ENCODE measurements around the gene ITGA6. TPM values are rescaled to one million over a fixed set of nuclear protein-coding genes. Genes with fewer than 3 reads are reported as not detected.

The ITGA6 gene
- total RNA-seq, 1 experiment from 2014 or later, result 75.9 TPM

DNA sequence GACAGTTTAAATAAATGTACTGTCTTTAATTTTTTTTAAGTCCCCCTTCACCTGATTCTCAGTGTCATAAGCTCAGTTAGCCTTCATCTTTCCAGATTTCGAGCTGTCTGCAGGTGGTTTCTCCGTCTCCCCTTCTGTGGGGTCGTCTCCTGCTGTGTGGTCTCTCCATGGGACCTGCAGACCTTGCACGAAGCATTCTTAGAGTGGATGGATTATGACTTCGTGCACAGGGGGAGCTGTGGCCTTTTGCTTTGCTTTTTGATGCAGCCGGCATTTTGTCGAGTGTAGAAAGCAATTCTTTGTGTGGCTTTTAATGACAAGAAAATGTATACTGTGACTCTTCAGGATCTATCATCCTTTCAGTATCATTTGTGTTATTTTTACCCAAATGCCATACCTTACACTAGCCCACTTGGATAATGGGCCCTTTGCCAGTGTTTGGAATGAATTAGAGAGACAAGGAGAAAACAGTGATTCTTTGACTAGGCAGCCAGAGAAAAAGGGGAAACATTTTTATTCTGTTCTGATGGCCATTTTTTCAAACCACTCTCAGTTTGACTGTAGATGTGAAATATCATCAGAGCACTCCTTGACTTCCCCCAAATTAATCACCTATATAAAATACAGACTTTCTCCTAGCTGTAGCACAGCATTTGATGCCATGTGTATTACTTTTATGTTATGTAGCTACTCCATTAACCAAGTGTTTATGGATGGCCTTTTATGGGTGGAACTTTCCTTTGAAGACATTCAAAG, 54.3 kb downstream of the ITGA6 start:
- in situ Hi-C loops (cut with HindIII; ENCODE audit: low pct_unique_long_range_greater_than_20kb, low sequenced_read_pairs), result no loop called here
- TF ChIP-seq, protein P1, sequence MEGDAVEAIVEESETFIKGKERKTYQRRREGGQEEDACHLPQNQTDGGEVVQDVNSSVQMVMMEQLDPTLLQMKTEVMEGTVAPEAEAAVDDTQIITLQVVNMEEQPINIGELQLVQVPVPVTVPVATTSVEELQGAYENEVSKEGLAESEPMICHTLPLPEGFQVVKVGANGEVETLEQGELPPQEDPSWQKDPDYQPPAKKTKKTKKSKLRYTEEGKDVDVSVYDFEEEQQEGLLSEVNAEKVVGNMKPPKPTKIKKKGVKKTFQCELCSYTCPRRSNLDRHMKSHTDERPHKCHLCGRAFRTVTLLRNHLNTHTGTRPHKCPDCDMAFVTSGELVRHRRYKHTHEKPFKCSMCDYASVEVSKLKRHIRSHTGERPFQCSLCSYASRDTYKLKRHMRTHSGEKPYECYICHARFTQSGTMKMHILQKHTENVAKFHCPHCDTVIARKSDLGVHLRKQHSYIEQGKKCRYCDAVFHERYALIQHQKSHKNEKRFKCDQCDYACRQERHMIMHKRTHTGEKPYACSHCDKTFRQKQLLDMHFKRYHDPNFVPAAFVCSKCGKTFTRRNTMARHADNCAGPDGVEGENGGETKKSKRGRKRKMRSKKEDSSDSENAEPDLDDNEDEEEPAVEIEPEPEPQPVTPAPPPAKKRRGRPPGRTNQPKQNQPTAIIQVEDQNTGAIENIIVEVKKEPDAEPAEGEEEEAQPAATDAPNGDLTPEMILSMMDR (IDR thresholded peaks at IDR 0.05), result no peak
- TF ChIP-seq, protein P2, sequence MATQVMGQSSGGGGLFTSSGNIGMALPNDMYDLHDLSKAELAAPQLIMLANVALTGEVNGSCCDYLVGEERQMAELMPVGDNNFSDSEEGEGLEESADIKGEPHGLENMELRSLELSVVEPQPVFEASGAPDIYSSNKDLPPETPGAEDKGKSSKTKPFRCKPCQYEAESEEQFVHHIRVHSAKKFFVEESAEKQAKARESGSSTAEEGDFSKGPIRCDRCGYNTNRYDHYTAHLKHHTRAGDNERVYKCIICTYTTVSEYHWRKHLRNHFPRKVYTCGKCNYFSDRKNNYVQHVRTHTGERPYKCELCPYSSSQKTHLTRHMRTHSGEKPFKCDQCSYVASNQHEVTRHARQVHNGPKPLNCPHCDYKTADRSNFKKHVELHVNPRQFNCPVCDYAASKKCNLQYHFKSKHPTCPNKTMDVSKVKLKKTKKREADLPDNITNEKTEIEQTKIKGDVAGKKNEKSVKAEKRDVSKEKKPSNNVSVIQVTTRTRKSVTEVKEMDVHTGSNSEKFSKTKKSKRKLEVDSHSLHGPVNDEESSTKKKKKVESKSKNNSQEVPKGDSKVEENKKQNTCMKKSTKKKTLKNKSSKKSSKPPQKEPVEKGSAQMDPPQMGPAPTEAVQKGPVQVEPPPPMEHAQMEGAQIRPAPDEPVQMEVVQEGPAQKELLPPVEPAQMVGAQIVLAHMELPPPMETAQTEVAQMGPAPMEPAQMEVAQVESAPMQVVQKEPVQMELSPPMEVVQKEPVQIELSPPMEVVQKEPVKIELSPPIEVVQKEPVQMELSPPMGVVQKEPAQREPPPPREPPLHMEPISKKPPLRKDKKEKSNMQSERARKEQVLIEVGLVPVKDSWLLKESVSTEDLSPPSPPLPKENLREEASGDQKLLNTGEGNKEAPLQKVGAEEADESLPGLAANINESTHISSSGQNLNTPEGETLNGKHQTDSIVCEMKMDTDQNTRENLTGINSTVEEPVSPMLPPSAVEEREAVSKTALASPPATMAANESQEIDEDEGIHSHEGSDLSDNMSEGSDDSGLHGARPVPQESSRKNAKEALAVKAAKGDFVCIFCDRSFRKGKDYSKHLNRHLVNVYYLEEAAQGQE (IDR thresholded peaks at IDR 0.05; ENCODE audit: insufficient read depth in 1 of 2, low read depth in 2 of 2, low read length in 1 of 2), result no peak
- no peak for TF ChIP-seq SIN3A (IDR thresholded peaks at IDR 0.05; ENCODE audit: borderline replicate concordance, insufficient read depth, low read depth, low read length)
- TF ChIP-seq TCF7L2 (IDR thresholded peaks at IDR 0.05; ENCODE audit: low read depth, low read length), result no peak
- TF ChIP-seq POLR2AphosphoS5 (IDR thresholded peaks at IDR 0.05; ENCODE audit: low read depth, low read length), result no peak
- CTCF ChIA-PET, result no interaction called here
- intact Hi-C loops (cut with micrococcal nuclease; ENCODE audit: unreplicated experiment), result no loop called here
- no TSS peak for BruUV-seq (replicated peaks)
- H3K4me1 ChIP-seq (ENCODE audit: control insufficient read depth, insufficient read depth, low read length), result no peaks in the 10 kb centered on the region
- H3K4me3 ChIP-seq (ENCODE audit: low read depth in 2 of 2, low read length in 2 of 2), result no peak overlapping the region
- H3K27ac ChIP-seq (ENCODE audit: low read length), result no peak overlapping the region
- no peaks in the 10 kb centered on the region for H3K27me3 ChIP-seq (ENCODE audit: control insufficient read depth, insufficient read depth, low read length)
- H3K9me3 ChIP-seq (ENCODE audit: control insufficient read depth, insufficient read depth, low read depth, low read length), result no peaks in the 10 kb centered on the region
- no peak for DNase-seq (ENCODE audit: low read depth, low spot score)
- ATAC-seq, result no peak
- POLR2A ChIA-PET, result no interaction called here
- 0 out of 2 replicates have a peak, but pooled peaks cover 4% of the 10 kb centered on the region for H3K36me3 ChIP-seq (ENCODE audit: control insufficient read depth, insufficient read depth, low read length)

DNA sequence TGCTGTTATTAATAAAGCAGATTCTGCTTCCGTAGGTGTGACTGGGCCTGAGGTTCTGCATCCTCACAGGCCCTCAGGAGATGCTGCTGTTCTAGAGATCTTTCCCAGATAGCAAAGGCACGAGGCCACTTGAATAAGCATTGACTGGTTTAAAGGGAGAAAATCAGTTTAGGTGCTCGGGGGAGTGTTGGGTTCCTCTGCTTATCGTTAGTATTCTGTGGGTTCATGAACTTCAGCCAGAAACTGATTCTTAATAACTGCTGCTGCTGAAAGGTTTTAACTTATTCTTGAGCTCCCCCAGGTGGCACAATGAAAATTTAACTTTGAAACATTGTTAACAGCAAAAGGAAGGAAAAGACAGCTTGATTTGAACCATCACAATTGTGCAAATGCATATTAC, 56.9 kb downstream of the ITGA6 start:
- CTCF ChIA-PET, result interaction anchor here (1.2 kb wide), 1 partner anchor 312 kb away, joined by 3 read pairs; no protein-coding TSS in a partner anchor
- no peak for TF ChIP-seq TCF7L2 (IDR thresholded peaks at IDR 0.05; ENCODE audit: low read depth, low read length)
- TF ChIP-seq, protein P2 (IDR thresholded peaks at IDR 0.05; ENCODE audit: insufficient read depth in 1 of 2, low read depth in 2 of 2, low read length in 1 of 2), result no peak
- TF ChIP-seq, protein P1 (IDR thresholded peaks at IDR 0.05), result peak; percentile 51
- no peak for TF ChIP-seq SIN3A (IDR thresholded peaks at IDR 0.05; ENCODE audit: borderline replicate concordance, insufficient read depth, low read depth, low read length)
- Histone ChIP-seq H3K4me3 (ENCODE audit: low read depth in 2 of 2, low read length in 2 of 2) (no peak overlapping the region), H3K36me3 (ENCODE audit: control insufficient read depth, insufficient read depth, low read length) (peaks cover 2% of the 10 kb centered on the region; the same call in 1 of the 2 replicates), H3K27me3 (ENCODE audit: control insufficient read depth, insufficient read depth, low read length) (no peaks in the 10 kb centered on the region), H3K9me3 (ENCODE audit: control insufficient read depth, insufficient read depth, low read depth, low read length) (no peaks in the 10 kb centered on the region), H3K27ac (ENCODE audit: low read length) (no peak overlapping the region), H3K4me1 (ENCODE audit: control insufficient read depth, insufficient read depth, low read length) (no peaks in the 10 kb centered on the region)
- in situ Hi-C loops (cut with HindIII; ENCODE audit: low pct_unique_long_range_greater_than_20kb, low sequenced_read_pairs) (no loop called here), intact Hi-C loops (cut with micrococcal nuclease; ENCODE audit: unreplicated experiment) (no loop called here)
- BruUV-seq (replicated peaks), result no TSS peak
- ATAC-seq (no peak), DNase-seq (ENCODE audit: low read depth, low spot score) (no peak)
- POLR2A ChIA-PET, result no interaction called here
